Neutrophil (primary cell): Measurements from ENCODE around the gene ZDHHC11B.

ENCODE experiments used
- H3K27ac ChIP-seq: fragments of 200-600 bp; sonication (generic); 2 replicates; pipeline ENCODE4 v1.5.1; 2016; ENCODE audit warnings: mild to moderate bottlenecking, moderate library complexity
- H3K27me3 ChIP-seq: fragments of 200-600 bp; sonication (generic); 2 replicates; pipeline ENCODE4 v1.6.0; 2016; ENCODE audit warnings: mild to moderate bottlenecking
- H3K36me3 ChIP-seq: fragments of 200-600 bp; sonication (generic); 2 replicates; pipeline ENCODE4 v1.5.1; 2017
- H3K4me1 ChIP-seq, 2 experiments: fragments of 200-600 bp in 1 of 2; sonication (generic) in 1 of 2; 1 replicate in 1 of 2; 2 replicates in 1 of 2; pipeline versions ENCODE4 v1.5.1 to v1.6.1; 2013 to 2016; ENCODE audit warnings: low read depth in 1 of 2, low read length in 1 of 2, mild to moderate bottlenecking in 1 of 2, moderate library complexity in 1 of 2; ENCODE audit not compliant: control insufficient read depth in 1 of 2, insufficient read depth in 1 of 2
- H3K4me3 ChIP-seq, 2 experiments: fragments of 200-600 bp in 1 of 2; sonication (generic) in 1 of 2; 1 replicate in 1 of 2; 2 replicates in 1 of 2; pipeline ENCODE4 v1.5.1; 2013 to 2016; ENCODE audit warnings: low read depth in 1 of 2, low read length in 1 of 2, mild to moderate bottlenecking in 1 of 2, moderate library complexity in 1 of 2
- H3K9me3 ChIP-seq: fragments of 200-600 bp; sonication (generic); 2 replicates; pipeline ENCODE4 v1.5.1; 2016
- TF ChIP-seq, protein P1 (sequence below): fragments of 200-600 bp; sonication (generic); IDR thresholded peaks from 2 replicates; pipeline ENCODE4 v1.5.1; 2016; ENCODE audit warnings: antibody characterized with exemption

The ZDHHC11B gene

DNA sequence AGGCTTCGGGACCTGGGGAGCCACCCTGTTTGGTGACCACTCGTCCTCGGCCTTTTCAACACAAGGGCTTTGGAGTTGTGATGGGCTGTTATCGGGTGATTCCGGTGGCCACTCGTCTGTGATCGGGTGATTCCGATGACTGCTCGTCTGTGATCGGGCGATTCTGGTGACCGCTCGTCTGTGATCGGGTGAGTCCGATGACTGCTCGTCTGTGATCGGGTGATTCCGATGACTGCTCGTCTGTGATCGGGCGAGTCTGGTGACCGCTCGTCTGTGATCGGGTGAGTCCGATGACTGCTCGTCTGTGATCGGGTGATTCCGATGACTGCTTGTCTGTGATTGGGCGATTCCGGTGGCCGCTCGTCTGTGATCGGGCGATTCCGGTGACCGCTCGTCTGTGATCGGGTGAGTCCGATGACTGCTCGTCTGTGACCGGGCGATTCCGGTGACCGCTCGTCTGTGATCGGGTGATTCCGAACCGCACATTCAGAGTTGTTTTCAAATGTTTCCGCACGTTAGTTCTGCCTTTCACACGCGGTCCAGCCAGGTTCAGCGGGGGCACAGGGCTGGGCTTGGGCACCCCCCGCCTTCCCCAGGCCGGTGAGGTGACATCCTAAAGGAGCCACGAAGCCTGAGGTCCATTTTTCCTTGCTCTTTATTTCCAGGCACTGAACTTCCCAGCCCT is 121.6 kb downstream of the ZDHHC11B start:
- no peak overlapping the region for H3K4me3 ChIP-seq
- no peaks in the 10 kb centered on the region for H3K4me1 ChIP-seq
- no peaks in the 10 kb centered on the region for H3K27me3 ChIP-seq
- TF ChIP-seq, protein P1, sequence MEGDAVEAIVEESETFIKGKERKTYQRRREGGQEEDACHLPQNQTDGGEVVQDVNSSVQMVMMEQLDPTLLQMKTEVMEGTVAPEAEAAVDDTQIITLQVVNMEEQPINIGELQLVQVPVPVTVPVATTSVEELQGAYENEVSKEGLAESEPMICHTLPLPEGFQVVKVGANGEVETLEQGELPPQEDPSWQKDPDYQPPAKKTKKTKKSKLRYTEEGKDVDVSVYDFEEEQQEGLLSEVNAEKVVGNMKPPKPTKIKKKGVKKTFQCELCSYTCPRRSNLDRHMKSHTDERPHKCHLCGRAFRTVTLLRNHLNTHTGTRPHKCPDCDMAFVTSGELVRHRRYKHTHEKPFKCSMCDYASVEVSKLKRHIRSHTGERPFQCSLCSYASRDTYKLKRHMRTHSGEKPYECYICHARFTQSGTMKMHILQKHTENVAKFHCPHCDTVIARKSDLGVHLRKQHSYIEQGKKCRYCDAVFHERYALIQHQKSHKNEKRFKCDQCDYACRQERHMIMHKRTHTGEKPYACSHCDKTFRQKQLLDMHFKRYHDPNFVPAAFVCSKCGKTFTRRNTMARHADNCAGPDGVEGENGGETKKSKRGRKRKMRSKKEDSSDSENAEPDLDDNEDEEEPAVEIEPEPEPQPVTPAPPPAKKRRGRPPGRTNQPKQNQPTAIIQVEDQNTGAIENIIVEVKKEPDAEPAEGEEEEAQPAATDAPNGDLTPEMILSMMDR, result no peak
- no peak overlapping the region for H3K27ac ChIP-seq
- peaks cover 50% of the 10 kb centered on the region for H3K36me3 ChIP-seq
- H3K9me3 ChIP-seq, result no peaks in the 10 kb centered on the region

DNA sequence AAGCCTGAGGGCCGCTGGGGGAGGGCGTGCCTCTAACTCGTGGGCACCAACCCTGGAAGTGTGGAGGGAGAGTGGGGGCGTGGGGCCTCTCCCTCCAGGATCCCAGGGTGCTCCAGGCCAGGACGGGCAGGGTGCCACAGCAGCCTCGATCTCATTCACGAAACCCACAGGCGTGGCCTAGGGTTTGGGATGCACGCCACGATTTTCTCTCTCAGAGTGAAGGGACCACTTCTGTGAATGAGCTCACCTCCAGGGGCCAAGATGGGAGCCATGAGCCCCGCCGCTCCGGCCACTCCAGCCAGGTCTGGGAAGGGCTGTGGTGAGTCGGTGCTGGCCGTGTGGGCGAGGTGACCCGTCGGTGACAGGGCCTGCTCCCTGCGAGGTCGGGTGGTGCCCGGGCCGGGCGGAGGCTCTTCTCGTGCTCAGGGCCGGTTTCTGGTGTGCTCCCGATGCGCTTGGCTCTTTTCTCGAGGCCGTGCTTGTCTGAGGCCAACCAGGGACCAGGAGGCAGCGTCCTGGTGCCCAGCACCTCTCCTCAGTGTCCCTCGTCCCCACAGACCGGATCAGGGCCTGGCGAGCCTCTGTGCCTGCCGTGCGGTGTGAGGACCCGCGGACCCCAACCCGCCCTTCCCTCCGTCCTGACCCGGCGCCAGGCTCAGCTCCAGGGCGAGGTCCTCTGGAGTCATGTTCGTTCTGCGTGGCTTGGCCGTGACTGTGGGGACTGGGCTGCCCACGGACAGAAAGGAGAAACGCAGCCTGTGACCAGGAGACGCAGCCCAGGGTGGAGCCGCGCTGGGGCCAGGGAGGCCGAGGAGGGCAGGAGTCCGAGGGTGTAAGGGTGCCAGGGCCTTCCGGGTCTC is 122.4 kb downstream of the ZDHHC11B start:
- no peaks in the 10 kb centered on the region for H3K27me3 ChIP-seq
- no peak overlapping the region for H3K27ac ChIP-seq
- TF ChIP-seq, protein P1, result no peak
- H3K4me3 ChIP-seq, result no peak overlapping the region
- H3K9me3 ChIP-seq, result no peaks in the 10 kb centered on the region
- peaks cover 57% of the 10 kb centered on the region for H3K36me3 ChIP-seq
- H3K4me1 ChIP-seq, result no peaks in the 10 kb centered on the region

DNA sequence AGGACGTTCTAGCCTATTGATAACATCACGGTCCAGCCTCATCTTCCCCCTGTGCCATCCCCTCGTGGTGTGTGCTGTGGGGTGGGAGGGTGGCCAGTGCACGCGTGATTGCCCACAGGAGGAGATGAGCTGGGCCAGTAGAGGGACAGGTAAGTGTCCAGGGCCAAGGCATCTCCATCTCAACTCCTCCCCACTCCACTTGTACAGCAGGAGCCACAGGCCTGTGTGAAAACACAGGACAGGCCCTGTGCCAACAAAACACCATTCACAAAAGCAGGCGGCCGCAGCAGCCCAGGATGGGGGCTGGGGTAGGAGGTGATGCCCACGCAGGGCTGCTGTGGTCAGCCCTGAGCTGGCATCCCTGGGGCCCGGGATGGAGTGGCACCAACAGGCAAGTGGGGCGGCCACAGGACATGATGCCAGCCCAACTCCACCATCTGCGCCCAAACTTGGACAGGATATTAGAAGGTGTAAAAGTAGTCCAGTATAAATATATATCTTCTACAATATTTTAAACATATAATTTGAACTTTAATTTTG is 124.0 kb downstream of the ZDHHC11B start:
- no peak overlapping the region for H3K27ac ChIP-seq
- H3K36me3 ChIP-seq, result peaks cover 52% of the 10 kb centered on the region
- H3K4me3 ChIP-seq, result no peak overlapping the region
- H3K27me3 ChIP-seq, result no peaks in the 10 kb centered on the region
- H3K4me1 ChIP-seq, result no peaks in the 10 kb centered on the region
- no peaks in the 10 kb centered on the region for H3K9me3 ChIP-seq
- TF ChIP-seq, protein P1, result no peak
